Activated CD8-positive, alpha-beta T cell treated with anti-CD3 and anti-CD28 coated beads, Interleukin-2, amount 10 ng/mL, durations not matched to agents 7 days and 5 days (primary cell): Measurements from ENCODE around the gene GPR161. TPM values are rescaled to one million over a fixed set of nuclear protein-coding genes. Genes with fewer than 3 reads are reported as not detected.

ENCODE experiments used
- ATAC-seq: fragments of 150-1000 bp; cut with Tn5 transposase; one replicate; pipeline ENCODE4 v1.10.0; 2021; ENCODE audit warnings: moderate library complexity
- CTCF ChIA-PET: fragments of 350-600 bp; sonication (Branson Sonifier 250); formaldehyde crosslinking; loops from one replicate; lab custom pipeline; 2021; ENCODE audit warnings: antibody characterized with exemption; lab: Charles Lee
- POLR2A ChIA-PET: fragments of 350-600 bp; sonication (Branson Sonifier 250); formaldehyde crosslinking; loops from one replicate; lab custom pipeline; 2021; ENCODE audit warnings: antibody characterized with exemption; lab: Charles Lee
- DNase-seq: peaks from one replicate; pipeline ENCODE4 v3.0.0-alpha.2; 2020
- H3K27ac Mint-ChIP-seq: one replicate; pipeline ENCODE4 v1.8.0; 2021; ENCODE audit warnings: mild to moderate bottlenecking, mixed read lengths
- H3K27me3 Mint-ChIP-seq: one replicate; pipeline ENCODE4 v1.8.0; 2021; ENCODE audit warnings: low read depth, mixed read lengths
- H3K36me3 Mint-ChIP-seq: one replicate; pipeline ENCODE4 v1.8.0; 2021; ENCODE audit warnings: low read depth, mixed read lengths
- H3K4me1 Mint-ChIP-seq: one replicate; pipeline ENCODE4 v1.8.0; 2021; ENCODE audit warnings: low read depth, mixed read lengths
- H3K4me3 Mint-ChIP-seq: one replicate; pipeline ENCODE4 v1.8.0; 2021; ENCODE audit warnings: mild to moderate bottlenecking, mixed read lengths
- H3K9me3 Mint-ChIP-seq: one replicate; pipeline ENCODE4 v1.8.0; 2022; ENCODE audit warnings: mixed read lengths; ENCODE audit not compliant: insufficient read depth
- total RNA-seq, 2 experiments: library from RNA; stranded (reverse); gene quantifications; one replicate each; pipeline ENCODE4 v1.2.3, GENCODE V29; 2021

The GPR161 gene
- total RNA-seq, 2 experiments from 2014 or later, result not detected

DNA sequence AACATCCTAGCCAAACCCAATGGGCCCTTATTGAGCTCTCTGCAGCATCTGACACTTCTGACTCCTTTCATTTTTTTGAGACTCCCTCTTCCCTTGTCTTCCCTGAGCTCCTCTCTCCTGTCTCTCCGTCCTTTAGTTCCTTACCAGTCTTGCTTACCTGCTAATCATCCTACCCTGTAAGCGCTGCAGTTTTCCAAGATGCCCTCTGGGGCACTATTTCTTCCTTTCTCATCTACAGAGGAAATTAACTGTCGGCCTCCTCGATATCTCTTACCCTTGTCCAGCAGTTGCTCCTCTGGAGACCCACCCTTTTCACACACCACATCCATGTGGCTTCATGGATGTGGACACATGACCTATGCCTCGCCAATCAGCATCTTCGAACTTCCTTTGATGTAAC, 6.8 kb downstream of the GPR161 start:
- ChIA-PET POLR2A (interaction anchor here (0.6 to 0.7 kb wide), 2 partner anchors 38 to 193 kb away, joined by 4 read pairs; no protein-coding TSS in a partner anchor), CTCF (interaction anchor here (1.5 kb wide), 1 partner anchor 16 kb away, joined by 7 read pairs; no protein-coding TSS in a partner anchor)
- no peak overlapping the region for H3K4me3 Mint-ChIP-seq
- ATAC-seq, result no peak
- H3K27ac Mint-ChIP-seq, result no peak overlapping the region
- no peaks in the 10 kb centered on the region for H3K36me3 Mint-ChIP-seq
- no peaks in the 10 kb centered on the region for H3K9me3 Mint-ChIP-seq
- H3K4me1 Mint-ChIP-seq, result no peaks in the 10 kb centered on the region
- DNase-seq, result no peak
- peaks cover 37% of the 10 kb centered on the region for H3K27me3 Mint-ChIP-seq

DNA sequence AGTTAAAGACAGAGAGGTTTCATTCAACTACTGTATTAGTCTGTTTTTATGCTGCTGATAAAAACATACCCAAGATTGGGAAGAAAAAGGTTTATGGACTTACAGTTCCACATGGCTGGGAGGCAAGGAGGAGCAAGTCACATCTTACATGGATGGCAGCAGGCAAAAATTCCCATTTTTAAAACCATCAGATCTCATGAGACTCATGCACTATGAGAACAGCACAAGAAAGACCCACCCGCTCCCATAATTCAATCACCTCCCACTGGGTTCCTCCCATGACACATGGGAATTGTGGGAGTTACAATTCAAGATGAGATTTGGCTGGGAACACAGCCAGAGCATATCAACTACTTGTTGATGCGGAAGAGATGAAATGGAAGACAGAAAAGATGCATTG, 9.2 kb downstream of the GPR161 start:
- no peak for ATAC-seq
- Mint-ChIP-seq H3K4me1 (no peaks in the 10 kb centered on the region), H3K27me3 (peaks cover 38% of the 10 kb centered on the region), H3K36me3 (no peaks in the 10 kb centered on the region), H3K27ac (no peak overlapping the region), H3K9me3 (no peaks in the 10 kb centered on the region), H3K4me3 (no peak overlapping the region)
- no peak for DNase-seq
- POLR2A ChIA-PET, result no interaction called here
- CTCF ChIA-PET, result interaction anchor here (1.3 to 1.4 kb wide), 2 partner anchors 18 to 45 kb away, joined by 3 to 4 read pairs; no protein-coding TSS in a partner anchor

DNA sequence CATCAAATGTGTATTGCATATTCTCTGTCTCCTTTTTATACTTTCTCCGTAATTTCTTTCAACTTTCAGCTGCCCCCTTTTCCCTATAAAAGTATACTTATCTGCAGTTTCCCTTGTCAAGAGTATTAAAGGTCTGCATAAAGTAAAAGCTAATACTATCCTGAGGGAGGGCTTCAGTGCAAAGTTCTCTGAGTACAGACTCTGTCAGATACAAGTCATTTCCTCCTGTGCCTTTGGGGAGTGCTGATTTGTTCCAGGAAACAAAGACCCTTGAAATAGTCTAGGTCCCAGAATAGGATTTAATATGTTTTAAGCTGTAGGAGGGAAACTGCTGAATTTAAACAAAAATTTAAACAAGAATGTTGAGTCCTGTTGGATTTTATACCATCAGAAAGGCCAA, 11.7 kb downstream of the GPR161 start:
- Mint-ChIP-seq H3K9me3 (no peaks in the 10 kb centered on the region), H3K36me3 (no peaks in the 10 kb centered on the region), H3K27ac (no peak overlapping the region), H3K27me3 (peaks cover 35% of the 10 kb centered on the region), H3K4me3 (no peak overlapping the region), H3K4me1 (no peaks in the 10 kb centered on the region)
- ChIA-PET CTCF (no interaction called here), POLR2A (no interaction called here)
- ATAC-seq (no peak), DNase-seq (no peak)

DNA sequence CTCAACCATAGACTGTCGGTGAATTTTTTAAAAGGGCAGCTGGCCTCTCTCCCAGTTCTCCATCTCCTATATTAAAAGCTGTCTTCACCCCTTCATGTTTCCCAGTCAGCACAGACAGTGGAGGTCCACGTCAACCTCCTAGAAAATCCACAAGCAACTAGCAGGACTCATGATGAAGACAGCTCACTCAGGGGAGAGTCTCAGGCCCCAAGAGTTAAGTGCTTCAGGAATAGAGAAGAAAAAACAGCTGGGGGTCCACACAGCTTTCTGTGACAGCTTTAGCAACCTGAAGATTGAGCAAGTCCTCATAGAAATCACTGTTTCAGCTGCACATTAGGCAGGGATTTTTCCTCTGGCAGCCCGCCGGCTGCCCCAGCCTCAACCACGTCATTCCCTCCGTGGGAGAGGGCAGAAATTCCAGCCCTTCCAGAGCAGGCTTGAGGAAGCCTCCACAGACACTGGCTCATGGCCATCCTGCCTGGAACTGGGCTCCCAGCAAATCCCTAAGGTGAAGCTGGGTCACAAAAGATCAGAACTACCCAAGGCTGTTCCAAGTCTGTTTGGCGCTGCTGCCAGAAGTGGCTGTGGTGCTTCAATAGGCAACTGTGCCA, 15.2 kb downstream of the GPR161 start:
- CTCF ChIA-PET, result interaction anchor here (1.3 kb wide), 1 partner anchor 24 kb away, joined by 6 read pairs; no protein-coding TSS in a partner anchor
- ATAC-seq, result no peak
- POLR2A ChIA-PET, result no interaction called here

DNA sequence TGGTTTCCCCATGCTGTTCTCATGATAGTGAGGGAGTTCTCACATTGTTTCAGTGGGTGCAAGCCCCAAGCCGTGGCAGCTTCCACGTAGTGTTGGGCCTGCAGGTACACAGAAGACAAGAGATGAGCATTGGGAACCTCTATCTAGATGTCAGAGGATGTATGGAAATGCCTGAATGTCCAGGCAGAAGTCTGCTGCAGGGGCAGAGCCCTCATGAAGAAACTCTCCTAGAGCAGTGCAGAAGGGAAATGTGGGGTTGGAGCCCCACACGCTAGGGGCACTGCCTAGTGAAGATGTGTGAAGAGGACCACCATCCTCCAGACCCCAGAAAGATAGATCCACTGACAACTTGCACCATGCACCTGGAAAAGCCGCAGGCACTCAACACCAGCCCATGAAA, 17.0 kb downstream of the GPR161 start:
- no peaks in the 10 kb centered on the region for H3K9me3 Mint-ChIP-seq
- H3K36me3 Mint-ChIP-seq, result no peaks in the 10 kb centered on the region
- ATAC-seq (no peak), DNase-seq (no peak)
- H3K4me1 Mint-ChIP-seq, result no peaks in the 10 kb centered on the region
- no peak overlapping the region for H3K4me3 Mint-ChIP-seq
- ChIA-PET CTCF (no interaction called here), POLR2A (no interaction called here)
- H3K27ac Mint-ChIP-seq, result no peak overlapping the region
- H3K27me3 Mint-ChIP-seq, result peaks cover 44% of the 10 kb centered on the region

More for the DNA sequence above, 15.2 kb downstream of the GPR161 start:
- Mint-ChIP-seq H3K4me1 (no peaks in the 10 kb centered on the region), H3K27me3 (peaks cover 46% of the 10 kb centered on the region), H3K27ac (no peak overlapping the region), H3K36me3 (no peaks in the 10 kb centered on the region), H3K9me3 (no peaks in the 10 kb centered on the region), H3K4me3 (no peak overlapping the region)
- no peak for DNase-seq

DNA sequence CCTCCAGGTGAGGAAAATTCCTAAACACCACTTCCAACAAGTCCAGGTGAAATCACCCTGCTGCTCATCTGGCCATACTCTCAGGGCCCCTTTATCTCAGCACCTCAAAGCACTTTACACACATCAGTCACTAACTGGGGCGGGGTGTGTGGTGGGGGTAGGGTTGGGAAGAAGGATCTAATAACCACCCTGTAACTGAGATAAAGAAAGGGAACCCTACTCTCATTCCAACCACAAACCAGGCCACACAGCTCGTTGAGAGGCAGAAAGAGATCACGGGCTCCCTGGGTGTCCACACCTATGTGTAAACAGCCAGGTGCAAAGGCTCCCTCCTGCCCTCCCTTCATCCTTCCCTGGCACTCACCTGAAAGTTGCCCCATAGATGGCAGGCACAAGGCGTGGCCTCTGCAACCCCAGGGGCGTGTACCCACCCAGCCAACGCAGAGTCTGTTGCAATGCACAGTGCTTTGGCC, 20.4 kb downstream of the GPR161 start:
- Mint-ChIP-seq H3K27ac (no peak overlapping the region), H3K36me3 (no peaks in the 10 kb centered on the region), H3K4me1 (no peaks in the 10 kb centered on the region), H3K27me3 (peaks cover 22% of the 10 kb centered on the region), H3K9me3 (no peaks in the 10 kb centered on the region), H3K4me3 (no peak overlapping the region)
- no peak for DNase-seq
- POLR2A ChIA-PET, result no interaction called here
- CTCF ChIA-PET, result interaction anchor here (1.1 to 1.3 kb wide), 2 partner anchors 29 to 34 kb away, joined by 4 to 6 read pairs; no protein-coding TSS in a partner anchor
- ATAC-seq, result no peak

DNA sequence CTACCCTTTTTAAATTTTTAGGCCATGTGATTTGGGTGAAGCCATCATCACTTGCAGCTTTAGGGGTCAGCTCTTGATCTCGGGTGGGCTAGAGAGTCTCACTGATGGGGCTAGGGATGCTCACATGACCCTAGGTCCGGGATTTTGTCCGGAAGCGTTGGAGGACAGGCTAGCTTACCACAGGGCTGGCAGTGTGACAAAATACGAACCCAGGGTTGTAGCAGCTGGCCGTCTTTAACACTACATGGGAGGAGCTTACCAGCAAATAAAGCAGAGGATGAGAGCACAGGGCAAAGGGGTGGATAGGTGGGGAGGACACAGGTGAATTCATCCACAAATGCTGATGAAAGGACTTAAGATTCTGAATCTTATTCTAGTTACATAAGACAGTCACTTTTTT, 21.9 kb downstream of the GPR161 start:
- Mint-ChIP-seq H3K27me3 (peaks cover 15% of the 10 kb centered on the region), H3K36me3 (no peaks in the 10 kb centered on the region), H3K4me3 (no peak overlapping the region), H3K9me3 (no peaks in the 10 kb centered on the region), H3K27ac (no peak overlapping the region), H3K4me1 (no peaks in the 10 kb centered on the region)
- POLR2A ChIA-PET, result interaction anchor here (0.5 kb wide), 1 partner anchor 180 kb away, joined by 4 read pairs; no protein-coding TSS in a partner anchor
- DNase-seq, result no peak
- CTCF ChIA-PET, result no interaction called here
- no peak for ATAC-seq

DNA sequence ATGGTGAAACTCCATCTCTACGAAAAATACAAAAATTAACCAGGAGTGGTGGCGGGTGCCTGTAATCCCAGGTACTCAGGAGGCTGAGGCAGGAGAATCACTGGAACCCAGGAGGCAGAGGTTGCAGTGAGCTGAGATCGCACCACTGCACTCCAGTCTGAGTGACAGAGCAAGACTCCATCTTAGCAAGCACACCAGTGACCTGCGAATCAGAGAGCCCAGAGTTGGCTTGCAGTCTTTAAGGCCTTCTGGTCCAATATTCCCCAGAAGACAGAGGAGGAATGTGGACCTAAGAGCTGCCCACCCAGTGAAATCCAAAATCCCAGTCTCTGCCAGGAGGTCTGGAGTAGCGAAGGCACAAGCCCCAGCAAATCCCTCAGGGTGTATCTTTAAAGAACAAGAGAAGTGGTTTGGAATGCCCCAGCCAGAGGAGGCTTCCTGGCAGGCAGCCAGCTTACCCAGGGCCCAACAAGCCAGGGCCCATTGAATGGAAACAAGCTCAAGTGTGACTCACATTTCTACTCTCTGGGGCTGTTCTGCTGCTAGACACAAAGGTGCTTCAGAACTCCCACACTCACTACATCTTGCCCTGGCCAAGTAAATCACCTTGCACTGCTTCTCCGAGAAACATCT, 23.9 kb downstream of the GPR161 start:
- CTCF ChIA-PET, result interaction anchor here (1.6 kb wide), 1 partner anchor 30 kb away, joined by 4 read pairs; no protein-coding TSS in a partner anchor
- no peak for DNase-seq
- Mint-ChIP-seq H3K27me3 (peaks cover 3% of the 10 kb centered on the region), H3K9me3 (no peaks in the 10 kb centered on the region), H3K36me3 (no peaks in the 10 kb centered on the region), H3K4me1 (no peaks in the 10 kb centered on the region), H3K4me3 (no peak overlapping the region), H3K27ac (no peak overlapping the region)
- ATAC-seq, result no peak
- POLR2A ChIA-PET, result no interaction called here

DNA sequence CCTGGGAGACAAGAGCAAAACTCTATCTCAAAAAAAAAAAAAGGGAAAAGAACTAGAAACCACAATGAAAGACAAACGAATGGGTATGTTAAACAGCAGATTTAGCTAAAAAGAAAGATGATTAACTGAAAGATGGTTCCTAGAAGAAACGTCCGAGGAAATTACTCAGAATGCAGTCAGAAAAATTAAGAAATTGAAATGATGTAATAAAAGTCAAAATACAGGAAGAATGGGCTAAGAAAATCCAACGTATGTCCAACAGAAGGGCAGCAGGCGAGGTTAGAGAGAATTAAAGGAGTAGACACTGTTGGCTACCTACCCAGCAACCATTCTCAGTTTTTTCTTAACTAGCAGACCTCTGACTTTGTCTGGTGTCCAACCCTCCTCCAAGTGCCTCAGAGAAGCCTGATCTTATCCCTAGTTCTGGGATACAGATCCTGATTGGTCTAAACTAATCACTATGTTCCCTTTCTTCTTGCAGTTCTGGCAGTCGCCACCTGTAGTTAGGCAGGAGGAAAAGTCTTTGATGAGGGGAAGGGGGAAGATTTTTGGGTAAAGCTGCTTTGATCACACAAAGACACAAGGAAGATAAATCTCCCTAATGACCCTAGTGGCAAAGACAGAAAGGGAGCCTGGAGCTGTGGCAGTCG, 25.7 kb downstream of the GPR161 start:
- no peak overlapping the region for H3K4me3 Mint-ChIP-seq
- ChIA-PET POLR2A (no interaction called here), CTCF (interaction anchor here (0.7 to 1.1 kb wide), 2 partner anchors 26 to 29 kb away, joined by 4 read pairs; no protein-coding TSS in a partner anchor)
- H3K9me3 Mint-ChIP-seq, result no peaks in the 10 kb centered on the region
- H3K36me3 Mint-ChIP-seq, result no peaks in the 10 kb centered on the region
- DNase-seq (no peak), ATAC-seq (no peak)
- no peak overlapping the region for H3K27ac Mint-ChIP-seq
- H3K4me1 Mint-ChIP-seq, result no peaks in the 10 kb centered on the region
- peaks cover 2% of the 10 kb centered on the region for H3K27me3 Mint-ChIP-seq

DNA sequence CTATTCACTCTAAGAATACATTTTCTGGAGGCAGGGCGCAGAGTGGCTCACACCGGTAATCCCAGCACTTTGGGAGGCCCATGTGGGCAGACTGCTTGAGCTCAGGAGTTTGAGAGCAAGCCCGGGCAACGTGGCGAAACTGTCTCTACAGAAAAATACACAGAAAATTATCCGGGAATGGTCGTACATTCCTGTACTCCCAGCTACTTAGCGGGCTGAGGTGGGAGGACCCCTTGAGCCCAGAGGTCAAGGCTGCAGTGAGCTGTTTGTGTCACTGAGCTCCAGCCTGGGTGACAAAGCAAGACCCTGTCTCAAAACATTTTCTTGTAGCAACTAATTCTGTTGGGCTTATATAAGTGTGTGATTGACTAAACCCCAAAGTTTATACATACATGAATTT, 30.5 kb downstream of the GPR161 start:
- ATAC-seq, result no peak
- DNase-seq, result no peak
- Mint-ChIP-seq H3K9me3 (no peaks in the 10 kb centered on the region), H3K4me3 (no peak overlapping the region), H3K4me1 (no peaks in the 10 kb centered on the region), H3K36me3 (no peaks in the 10 kb centered on the region), H3K27me3 (peaks cover 5% of the 10 kb centered on the region), H3K27ac (no peak overlapping the region)
- ChIA-PET CTCF (interaction anchor here (1.0 to 1.7 kb wide), 2 partner anchors 22 to 24 kb away, joined by 3 to 6 read pairs; no protein-coding TSS in a partner anchor), POLR2A (no interaction called here)

DNA sequence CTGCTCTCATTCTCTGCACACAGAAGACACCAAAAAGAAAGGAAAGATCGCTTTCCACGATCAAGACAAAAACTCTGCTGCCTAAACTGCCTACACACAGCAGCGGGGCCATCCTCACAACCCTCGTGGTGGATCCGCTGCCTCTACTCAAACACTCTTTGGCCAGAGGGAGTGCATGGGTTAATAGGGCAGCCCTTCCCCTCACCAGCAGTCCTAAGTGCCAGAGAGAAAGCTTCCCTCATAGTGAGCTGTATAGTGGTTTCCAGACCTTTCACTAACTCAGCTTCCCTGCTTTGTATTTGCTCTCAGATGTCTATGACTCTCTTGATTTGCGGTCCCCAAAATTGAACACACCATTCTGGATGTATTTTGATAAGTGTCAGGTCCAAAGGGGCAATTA, 30.9 kb downstream of the GPR161 start:
- CTCF ChIA-PET, result interaction anchor here (1.0 to 1.7 kb wide), 2 partner anchors 22 to 24 kb away, joined by 3 to 6 read pairs; no protein-coding TSS in a partner anchor
- DNase-seq (no peak), ATAC-seq (no peak)
- no peaks in the 10 kb centered on the region for H3K36me3 Mint-ChIP-seq
- H3K9me3 Mint-ChIP-seq, result no peaks in the 10 kb centered on the region
- no peaks in the 10 kb centered on the region for H3K4me1 Mint-ChIP-seq
- no peak overlapping the region for H3K27ac Mint-ChIP-seq
- H3K27me3 Mint-ChIP-seq, result peaks cover 5% of the 10 kb centered on the region
- POLR2A ChIA-PET, result no interaction called here
- no peak overlapping the region for H3K4me3 Mint-ChIP-seq
